ENCODE measurements around the gene TBC1D16.

Gene TBC1D16

DNA sequence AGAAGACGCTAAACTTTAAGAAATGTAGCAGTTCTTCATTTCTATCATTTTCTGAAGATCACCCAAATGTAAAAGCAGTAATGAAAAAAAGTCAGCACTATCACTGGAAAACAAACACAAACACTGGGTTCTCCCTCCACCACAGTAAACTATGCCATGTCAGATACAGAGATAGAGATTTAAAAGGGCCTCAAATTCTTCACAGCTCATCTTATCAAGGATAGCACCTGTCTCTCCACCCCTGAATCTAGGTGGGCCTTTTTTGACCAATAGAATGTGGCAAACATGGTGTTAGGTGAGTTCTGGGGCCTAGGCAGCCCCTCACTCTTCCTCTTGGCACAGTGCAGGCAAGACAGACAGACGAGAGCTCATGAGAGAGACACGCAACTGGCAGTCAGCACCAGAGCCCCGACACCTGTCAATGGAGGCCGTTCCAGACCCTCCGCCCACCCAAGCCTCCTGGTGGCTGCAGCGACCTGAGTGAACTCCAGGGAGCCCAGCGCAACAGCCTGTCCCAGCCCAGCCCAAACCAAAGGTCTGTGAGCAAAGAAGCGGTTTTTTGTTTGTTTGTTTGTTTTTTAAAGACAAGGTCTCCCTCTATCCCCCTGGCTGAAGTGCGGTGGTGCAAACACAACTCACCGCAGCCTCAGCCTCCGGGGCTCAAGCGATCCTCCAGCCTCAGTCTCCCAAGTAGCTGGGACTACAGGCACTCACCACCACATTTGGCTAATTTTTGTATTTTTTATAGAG, 79.8 kb downstream of the TBC1D16 start:
- Histone ChIP-seq H3F3A (ENCODE audit: low read depth) (no peaks in the 10 kb centered on the region), H3K9ac (ENCODE audit: low read depth, low read length, poor library complexity, severe bottlenecking) (no peak overlapping the region), H4K20me1 (ENCODE audit: insufficient read depth, low read length, poor library complexity, severe bottlenecking) (no peaks in the 10 kb centered on the region), H3K4me3 (ENCODE audit: low read length, poor library complexity, severe bottlenecking) (no peak overlapping the region), H3K4me2 (ENCODE audit: low read depth, low read length, poor library complexity, severe bottlenecking) (no peak overlapping the region), H2AFZ (ENCODE audit: low read length) (no peak overlapping the region), H3K9me3 (ENCODE audit: insufficient read depth, low read depth, low read length) (no peaks in the 10 kb centered on the region), H3K36me3 (ENCODE audit: insufficient read depth, low read length) (no peaks in the 10 kb centered on the region), H3K27me3 (ENCODE audit: insufficient read depth, low read length, poor library complexity, severe bottlenecking) (no peaks in the 10 kb centered on the region), H3K79me2 (ENCODE audit: insufficient read depth, low read length) (no peaks in the 10 kb centered on the region), H3K4me1 (ENCODE audit: insufficient read depth, low read length, poor library complexity, severe bottlenecking) (no peaks in the 10 kb centered on the region), H3K9me2 (replicated peaks; ENCODE audit: low read depth, low read length) (no peaks in the 10 kb centered on the region)
- TF ChIP-seq EZH2phosphoT487 (IDR thresholded peaks at IDR 0.05; ENCODE audit: borderline replicate concordance), result no peak
- TF ChIP-seq, protein P1, sequence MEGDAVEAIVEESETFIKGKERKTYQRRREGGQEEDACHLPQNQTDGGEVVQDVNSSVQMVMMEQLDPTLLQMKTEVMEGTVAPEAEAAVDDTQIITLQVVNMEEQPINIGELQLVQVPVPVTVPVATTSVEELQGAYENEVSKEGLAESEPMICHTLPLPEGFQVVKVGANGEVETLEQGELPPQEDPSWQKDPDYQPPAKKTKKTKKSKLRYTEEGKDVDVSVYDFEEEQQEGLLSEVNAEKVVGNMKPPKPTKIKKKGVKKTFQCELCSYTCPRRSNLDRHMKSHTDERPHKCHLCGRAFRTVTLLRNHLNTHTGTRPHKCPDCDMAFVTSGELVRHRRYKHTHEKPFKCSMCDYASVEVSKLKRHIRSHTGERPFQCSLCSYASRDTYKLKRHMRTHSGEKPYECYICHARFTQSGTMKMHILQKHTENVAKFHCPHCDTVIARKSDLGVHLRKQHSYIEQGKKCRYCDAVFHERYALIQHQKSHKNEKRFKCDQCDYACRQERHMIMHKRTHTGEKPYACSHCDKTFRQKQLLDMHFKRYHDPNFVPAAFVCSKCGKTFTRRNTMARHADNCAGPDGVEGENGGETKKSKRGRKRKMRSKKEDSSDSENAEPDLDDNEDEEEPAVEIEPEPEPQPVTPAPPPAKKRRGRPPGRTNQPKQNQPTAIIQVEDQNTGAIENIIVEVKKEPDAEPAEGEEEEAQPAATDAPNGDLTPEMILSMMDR (conservative IDR thresholded peaks at IDR 0.05; ENCODE audit: low read length), result no peak

DNA sequence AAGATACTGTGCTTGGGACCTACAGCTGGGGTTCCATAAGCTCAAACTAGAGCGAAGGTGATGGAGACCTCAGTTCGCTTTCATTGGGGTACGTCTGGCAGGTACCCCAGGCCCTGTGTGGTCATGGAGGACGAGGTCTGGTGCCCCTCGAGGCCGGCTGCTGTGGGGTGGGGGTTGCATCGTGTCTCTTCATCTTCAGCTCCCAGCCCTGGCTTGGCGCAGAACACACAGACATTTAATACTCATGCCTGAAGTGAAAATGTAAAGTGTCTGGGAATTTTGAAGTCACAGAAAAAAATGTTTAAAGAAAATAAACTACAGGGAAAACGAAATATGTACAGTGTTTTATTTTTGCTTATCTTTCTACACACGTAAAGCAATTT, 80.5 kb downstream of the TBC1D16 start:
- Histone ChIP-seq H3K79me2 (ENCODE audit: insufficient read depth, low read length) (no peaks in the 10 kb centered on the region), H3F3A (ENCODE audit: low read depth) (no peaks in the 10 kb centered on the region), H3K4me2 (ENCODE audit: low read depth, low read length, poor library complexity, severe bottlenecking) (no peak overlapping the region), H4K20me1 (ENCODE audit: insufficient read depth, low read length, poor library complexity, severe bottlenecking) (no peaks in the 10 kb centered on the region), H3K36me3 (ENCODE audit: insufficient read depth, low read length) (no peaks in the 10 kb centered on the region), H3K27me3 (ENCODE audit: insufficient read depth, low read length, poor library complexity, severe bottlenecking) (no peaks in the 10 kb centered on the region), H3K9me3 (ENCODE audit: insufficient read depth, low read depth, low read length) (no peaks in the 10 kb centered on the region), H3K4me3 (ENCODE audit: low read length, poor library complexity, severe bottlenecking) (no peak overlapping the region), H2AFZ (ENCODE audit: low read length) (no peak overlapping the region), H3K4me1 (ENCODE audit: insufficient read depth, low read length, poor library complexity, severe bottlenecking) (no peaks in the 10 kb centered on the region), H3K9me2 (replicated peaks; ENCODE audit: low read depth, low read length) (no peaks in the 10 kb centered on the region), H3K9ac (ENCODE audit: low read depth, low read length, poor library complexity, severe bottlenecking) (no peak overlapping the region)
- TF ChIP-seq, protein P1 (conservative IDR thresholded peaks at IDR 0.05; ENCODE audit: low read length), result no peak
- TF ChIP-seq EZH2phosphoT487 (IDR thresholded peaks at IDR 0.05; ENCODE audit: borderline replicate concordance), result no peak

DNA sequence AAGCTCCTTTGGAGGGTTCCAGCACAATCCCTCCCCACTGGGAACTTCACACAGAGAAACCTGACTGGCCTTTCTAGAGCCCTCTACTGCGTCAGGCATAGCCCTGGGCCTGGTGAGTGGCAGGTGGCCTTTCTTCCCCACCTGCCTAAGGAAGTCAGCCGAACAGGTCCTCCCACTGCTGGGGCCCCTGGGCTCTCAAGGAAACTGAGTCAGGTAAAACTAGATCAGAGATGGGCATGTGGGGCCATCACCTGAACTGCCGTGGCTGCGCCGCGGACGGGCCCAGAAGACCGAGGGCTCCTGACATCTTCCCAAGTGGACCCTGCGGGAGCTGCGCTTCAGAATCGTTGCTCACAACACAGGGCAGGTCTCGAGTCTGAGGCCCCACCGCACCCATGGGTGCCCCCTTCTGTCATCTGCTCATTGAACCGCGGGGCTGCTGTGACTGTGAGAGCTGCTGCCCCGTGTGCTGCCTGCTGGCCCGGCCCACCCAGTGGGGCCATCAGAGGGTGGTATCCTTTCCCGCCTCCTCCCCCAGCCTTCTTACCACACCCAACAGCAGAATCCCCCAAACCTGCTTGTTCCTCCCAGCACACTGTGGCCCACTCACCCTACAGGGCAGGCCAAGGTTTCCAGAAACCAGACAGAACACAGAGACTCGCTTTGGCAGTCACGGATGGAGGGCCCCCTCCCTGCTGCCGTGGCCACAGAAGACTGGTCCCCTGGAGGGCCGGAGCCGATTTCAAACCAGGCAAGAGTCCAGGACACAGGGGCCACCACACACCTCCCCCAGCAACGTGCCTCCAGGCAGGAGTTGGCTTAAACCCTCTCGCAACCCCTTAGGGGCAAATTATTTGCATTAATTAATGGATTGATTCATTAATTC, 81.1 kb downstream of the TBC1D16 start:
- Histone ChIP-seq H3K9ac (ENCODE audit: low read depth, low read length, poor library complexity, severe bottlenecking) (no peak overlapping the region), H3K27me3 (ENCODE audit: insufficient read depth, low read length, poor library complexity, severe bottlenecking) (no peaks in the 10 kb centered on the region), H3K4me2 (ENCODE audit: low read depth, low read length, poor library complexity, severe bottlenecking) (no peak overlapping the region), H3K9me2 (replicated peaks; ENCODE audit: low read depth, low read length) (no peaks in the 10 kb centered on the region), H3F3A (ENCODE audit: low read depth) (no peaks in the 10 kb centered on the region), H3K4me3 (ENCODE audit: low read length, poor library complexity, severe bottlenecking) (no peak overlapping the region), H4K20me1 (ENCODE audit: insufficient read depth, low read length, poor library complexity, severe bottlenecking) (no peaks in the 10 kb centered on the region), H3K4me1 (ENCODE audit: insufficient read depth, low read length, poor library complexity, severe bottlenecking) (no peaks in the 10 kb centered on the region), H3K36me3 (ENCODE audit: insufficient read depth, low read length) (no peaks in the 10 kb centered on the region), H3K9me3 (ENCODE audit: insufficient read depth, low read depth, low read length) (no peaks in the 10 kb centered on the region), H3K79me2 (ENCODE audit: insufficient read depth, low read length) (no peaks in the 10 kb centered on the region), H2AFZ (ENCODE audit: low read length) (no peak overlapping the region)
- no peak for TF ChIP-seq EZH2phosphoT487 (IDR thresholded peaks at IDR 0.05; ENCODE audit: borderline replicate concordance)
- TF ChIP-seq, protein P1 (conservative IDR thresholded peaks at IDR 0.05; ENCODE audit: low read length), result no peak

Measured in Loucy (cell line).